SHP77 (cell line): ENCODE results near the gene CDC20.

Experiments used
- DNase-seq, 2 experiments: peaks; one replicate each; lab custom pipeline; 2025; lab: John Stamatoyannopoulos, UW

Gene CDC20

GRCh38 chr1:43358746-43359693, at the start of gene CDC20:
CDC20 (plus strand) TSS chr1:43358981; CDS start chr1:43359216, 235 bp downstream.
- peak; percentile 98 to 99 for DNase-seq

- DNase-seq = no peak
Observed at GRCh38 chr1:43309405-43310025, 49.3 kb upstream of the CDC20 start.

- no peak for DNase-seq
Observed at GRCh38 chr1:43311521-43311920, 47.3 kb upstream of the CDC20 start.

- DNase-seq = no peak
Observed at GRCh38 chr1:43312212-43312623, 46.6 kb upstream of the CDC20 start.

- no peak for DNase-seq
Observed at GRCh38 chr1:43312663-43313515, 45.9 kb upstream of the CDC20 start.

GRCh38 chr1:43313771-43314170, 45.0 kb upstream of the CDC20 start:
- DNase-seq = no peak

GRCh38 chr1:43314233-43314632, 44.5 kb upstream of the CDC20 start:
- DNase-seq = no peak

- no peak for DNase-seq
Observed at GRCh38 chr1:43315481-43315880, 43.3 kb upstream of the CDC20 start.

- no peak for DNase-seq
Observed at GRCh38 chr1:43315963-43316737, 42.6 kb upstream of the CDC20 start.

GRCh38 chr1:43316738-43317520, 41.9 kb upstream of the CDC20 start:
- DNase-seq = no peak

- DNase-seq = no peak
Observed at GRCh38 chr1:43317817-43318471, 40.8 kb upstream of the CDC20 start.

- DNase-seq = no peak
Observed at GRCh38 chr1:43318831-43319230, 40.0 kb upstream of the CDC20 start.

- no peak for DNase-seq
Observed at GRCh38 chr1:43319288-43319687, 39.5 kb upstream of the CDC20 start.

GRCh38 chr1:43319766-43320165, 39.0 kb upstream of the CDC20 start:
- DNase-seq = no peak

GRCh38 chr1:43321331-43321891, 37.4 kb upstream of the CDC20 start:
- no peak for DNase-seq

GRCh38 chr1:43322506-43322905, 36.3 kb upstream of the CDC20 start:
- no peak for DNase-seq

GRCh38 chr1:43324810-43325209, 34.0 kb upstream of the CDC20 start:
- no peak for DNase-seq

- DNase-seq = no peak
Observed at GRCh38 chr1:43325381-43325780, 33.4 kb upstream of the CDC20 start.

- no peak for DNase-seq
Observed at GRCh38 chr1:43327549-43328292, 31.1 kb upstream of the CDC20 start.
